GM12878 (cell line): ENCODE measurements around the gene TRAPPC6A. TPM values are rescaled to one million over a fixed set of nuclear protein-coding genes. Genes with fewer than 3 reads are reported as not detected.

Source experiments
- ATAC-seq: fragments of 200-7000 bp; cut with Tn5 transposase; 3 replicates; pipeline ENCODE4 v1.9.1; 2020; ENCODE audit warnings: mild to moderate bottlenecking, moderate library complexity
- BruUV-seq: library from RNA; stranded (reverse); fragments of 400-500 nt; replicated peaks from 2 replicates; lab custom pipeline; 2021; lab: Mats Ljungman, UMichigan
- CTCF ChIA-PET: fragments of 300-600 bp; sonication (Branson Sonifier 250); formaldehyde crosslinking; extraction: SDS; loops from one replicate; lab custom pipeline; 2021; ENCODE audit warnings: inconsistent platforms; lab: Yijun Ruan, JAX
- POLR2A ChIA-PET: fragments of 350-600 bp; formaldehyde crosslinking; extraction: SDS; loops from one replicate; lab custom pipeline; 2021; ENCODE audit warnings: inconsistent platforms; lab: Charles Lee
- RAD21 ChIA-PET: fragments of 300-600 bp; sonication (Branson Sonifier 250); formaldehyde crosslinking; loops from one replicate; lab custom pipeline; 2023; ENCODE audit warnings: antibody characterized with exemption; ENCODE audit not compliant: unreplicated experiment; lab: Charles Lee
- SMC1A ChIA-PET: fragments of 300-600 bp; sonication (Branson Sonifier 250); formaldehyde crosslinking; loops from one replicate; lab custom pipeline; 2023; ENCODE audit not compliant: unreplicated experiment, uncharacterized antibody; lab: Charles Lee
- DNase-seq: peaks from one replicate; pipeline ENCODE4 v3.0.0-alpha.2; 2011; ENCODE audit warnings: low read depth, low spot score
- FAIRE-seq: peaks from 3 replicates; lab custom pipeline; 2011; peaks lifted over from hg19 to GRCh38; lab: Jason Lieb, UNC
- H2AFZ ChIP-seq: 2 replicates; pipeline ENCODE4 v1.6.0; 2011; ENCODE audit warnings: low read depth, low read length, control low read depth; ENCODE audit not compliant: control insufficient read depth
- H3K27ac ChIP-seq: 2 replicates; pipeline ENCODE4 v1.5.1; 2011; ENCODE audit warnings: control low read depth; ENCODE audit not compliant: control insufficient read depth, insufficient read depth
- H3K27me3 ChIP-seq, 2 experiments: replicated peaks in 1 of 2; 2 replicates each; pipeline versions ENCODE4 v1.6.0 to v1.6.1; 2011; ENCODE audit warnings: low read length in 1 of 2; ENCODE audit not compliant: control insufficient read depth in 2 of 2, insufficient read depth in 2 of 2
- H3K36me3 ChIP-seq, 2 experiments: 2 replicates each; pipeline ENCODE4 v1.5.1; 2011; ENCODE audit warnings: low read length in 1 of 2; ENCODE audit not compliant: control insufficient read depth in 2 of 2, insufficient read depth in 2 of 2
- H3K4me1 ChIP-seq: 2 replicates; pipeline ENCODE4 v1.6.1; 2011; ENCODE audit warnings: mild to moderate bottlenecking, low read length, moderate library complexity, mixed read lengths; ENCODE audit not compliant: control insufficient read depth, insufficient read depth
- H3K4me2 ChIP-seq: 2 replicates; pipeline ENCODE4 v1.6.0; 2011; ENCODE audit warnings: control low read depth; ENCODE audit not compliant: control insufficient read depth, insufficient read depth
- H3K4me3 ChIP-seq: fragments of 200-600 bp; sonication (generic); 2 replicates; pipeline ENCODE4 v1.5.1; 2016
- H3K79me2 ChIP-seq: 2 replicates; pipeline ENCODE4 v1.6.0; 2011; ENCODE audit warnings: low read length; ENCODE audit not compliant: control insufficient read depth, insufficient read depth
- H3K9ac ChIP-seq: 2 replicates; pipeline ENCODE4 v1.8.0; 2011; ENCODE audit warnings: low read length, control low read depth, mixed read lengths; ENCODE audit not compliant: control insufficient read depth, insufficient read depth
- H3K9me3 ChIP-seq: replicated peaks from 3 replicates; pipeline ENCODE4 v1.5.1; 2011; ENCODE audit warnings: mild to moderate bottlenecking, low read length; ENCODE audit not compliant: control insufficient read depth, insufficient read depth
- H4K20me1 ChIP-seq: 2 replicates; pipeline ENCODE4 v1.6.0; 2011; ENCODE audit not compliant: control insufficient read depth, insufficient read depth
- CREB1 ChIP-seq: IDR thresholded peaks from 2 replicates; pipeline ENCODE4 v1.6.1; 2012; ENCODE audit warnings: low read depth, mild to moderate bottlenecking, inconsistent platforms
- EP300 ChIP-seq, 2 experiments: fragments of 150-350 bp in 1 of 2; IDR thresholded peaks; 2 replicates each; pipeline ENCODE4 v1.6.1; 2011 to 2012; ENCODE audit warnings: low read depth in 2 of 2, low read length in 2 of 2, borderline replicate concordance in 1 of 2, improper control_type of control experiment in 1 of 2, inconsistent platforms in 1 of 2; ENCODE audit not compliant: control insufficient read depth in 1 of 2
- GATAD2B ChIP-seq: fragments of 450-650 bp; conservative IDR thresholded peaks from 2 replicates; pipeline ENCODE4 v1.6.1; 2017; ENCODE audit warnings: low read depth, mild to moderate bottlenecking, moderate library complexity
- JUNB ChIP-seq: IDR thresholded peaks from 2 replicates; pipeline ENCODE4 v1.6.1; 2016; ENCODE audit warnings: antibody characterized with exemption, mild to moderate bottlenecking
- MEF2B ChIP-seq: fragments of 450-650 bp; IDR thresholded peaks from 2 replicates; pipeline ENCODE4 v1.6.1; 2018; ENCODE audit warnings: mild to moderate bottlenecking, moderate library complexity; ENCODE audit not compliant: partially characterized antibody, poor library complexity, severe bottlenecking
- NFYB ChIP-seq: IDR thresholded peaks from 2 replicates; pipeline ENCODE4 v1.6.1; 2011; ENCODE audit warnings: low read depth, mild to moderate bottlenecking, low read length, improper control_type of control experiment, moderate library complexity; ENCODE audit not compliant: insufficient read depth
- NRF1 ChIP-seq: conservative IDR thresholded peaks from 2 replicates; pipeline ENCODE4 v1.6.1; 2011; ENCODE audit warnings: mild to moderate bottlenecking, low read depth, low read length, improper control_type of control experiment
- RUNX3 ChIP-seq: IDR thresholded peaks from 2 replicates; pipeline ENCODE4 v1.6.1; 2012; ENCODE audit warnings: low read length, inconsistent platforms
- WGBS: methylation state at CpG from one replicate; pipeline ENCODE4 v1.1.6; 2016; ENCODE audit warnings: low lambda C conversion rate; ENCODE audit not compliant: insufficient replicate concordance, insufficient coverage; ENCODE audit errors: missing lambda C conversion rate; 5-methylcytosine and 5-hydroxymethylcytosine counted together
- in situ Hi-C: fragments of 300-500 bp; cut with MboI; formaldehyde crosslinking; loops from 9 replicates; pipeline ENCODE4 v1.14.3; 2018; ENCODE audit warnings: mixed read lengths
- intact Hi-C: fragments of 100-400 bp; cut with micrococcal nuclease; formaldehyde crosslinking; loops from one replicate; pipeline ENCODE4 v1.14.2; 2022; ENCODE audit not compliant: unreplicated experiment
- polyA plus RNA-seq, 11 experiments: library from polyadenylated mRNA; depleted of rRNA in 4 of 11; unstranded in 6 of 11; stranded (reverse) in 5 of 11; fragments of >200 nt; fragmentation: Nextera tagmentation in 4 of 11; fragmentation: Illumina TruSeq in 1 of 11; extraction: Ambion mirVana in 4 of 11; extraction: Trizol in 1 of 11; gene quantifications; 1 replicate in 1 of 11; 2 replicates in 10 of 11; pipeline versions ENCODE4 v1.2.1 to v1.2.3, GENCODE V29; 2011 to 2016; ENCODE audit warnings: inconsistent platforms in 2 of 11, missing spikeins in 2 of 11, low read depth in 1 of 11
- total RNA-seq, 4 experiments: library from RNA; depleted of rRNA in 3 of 4; stranded (reverse); fragments of >200 nt in 3 of 4; fragmentation: Illumina TruSeq in 1 of 4; extraction: Trizol in 1 of 4; gene quantifications; 2 replicates each; pipeline versions ENCODE4 v1.2.1 to v1.2.3, GENCODE V29; 2013 to 2021
- TF ChIP-seq, protein P1 (sequence below): IDR thresholded peaks from 2 replicates; pipeline ENCODE4 v1.6.1; 2011; ENCODE audit warnings: borderline replicate concordance, low read depth, mild to moderate bottlenecking, moderate library complexity, low read length; ENCODE audit not compliant: insufficient read depth, poor library complexity, severe bottlenecking
- TF ChIP-seq, protein P2 (sequence below): IDR thresholded peaks from 2 replicates; pipeline ENCODE4 v1.6.1; 2012; ENCODE audit warnings: low read depth, low read length, improper control_type of control experiment

TRAPPC6A gene
- total and polyA plus RNA-seq, 10 of the 15 experiments (the other 5 are each of a cell fraction or from before 2014, with no cell fraction given): 1.8 to 83.9 (median 35.8) TPM

- no TSS peak for BruUV-seq
- 97% methylated on average over 5 of the region's 5 CpGs for WGBS
- H3K4me3 ChIP-seq: no peak overlapping the region
- intact Hi-C loops (no loop called here), in situ Hi-C loops (no loop called here)
- peaks cover 24% of the 10 kb centered on the region for H3K79me2 ChIP-seq
- RAD21 ChIA-PET: interaction anchor here (2.7 kb wide), 1 partner anchor 8 kb away, joined by 12 read pairs; no protein-coding TSS in a partner anchor
- POLR2A ChIA-PET: no interaction called here
- FAIRE-seq (no peak), ATAC-seq (no peak), DNase-seq (no peak)
- H3K27me3 ChIP-seq: no peaks in the 10 kb centered on the region
- no peak overlapping the region for H3K4me2 ChIP-seq
- SMC1A ChIA-PET: interaction anchor here (4.6 kb wide), 1 partner anchor 7 kb away, joined by 39 read pairs; no protein-coding TSS in a partner anchor
- CTCF ChIA-PET: no interaction called here
- H2AFZ ChIP-seq: no peak overlapping the region
- no peak overlapping the region for H3K9ac ChIP-seq
- TF ChIP-seq, protein P1, sequence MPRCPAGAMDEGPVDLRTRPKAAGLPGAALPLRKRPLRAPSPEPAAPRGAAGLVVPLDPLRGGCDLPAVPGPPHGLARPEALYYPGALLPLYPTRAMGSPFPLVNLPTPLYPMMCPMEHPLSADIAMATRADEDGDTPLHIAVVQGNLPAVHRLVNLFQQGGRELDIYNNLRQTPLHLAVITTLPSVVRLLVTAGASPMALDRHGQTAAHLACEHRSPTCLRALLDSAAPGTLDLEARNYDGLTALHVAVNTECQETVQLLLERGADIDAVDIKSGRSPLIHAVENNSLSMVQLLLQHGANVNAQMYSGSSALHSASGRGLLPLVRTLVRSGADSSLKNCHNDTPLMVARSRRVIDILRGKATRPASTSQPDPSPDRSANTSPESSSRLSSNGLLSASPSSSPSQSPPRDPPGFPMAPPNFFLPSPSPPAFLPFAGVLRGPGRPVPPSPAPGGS: no peak
- TF ChIP-seq NFYB (no peak), MEF2B (no peak), NRF1 (no peak), GATAD2B (no peak), EP300 (IDR thresholded peaks at IDR 0.05; ENCODE audit: borderline replicate concordance in 1 of 2, control insufficient read depth in 1 of 2, low read depth in 2 of 2, low read length in 2 of 2) (no peak), RUNX3 (no peak), JUNB (no peak), CREB1 (no peak)
- TF ChIP-seq, protein P2, sequence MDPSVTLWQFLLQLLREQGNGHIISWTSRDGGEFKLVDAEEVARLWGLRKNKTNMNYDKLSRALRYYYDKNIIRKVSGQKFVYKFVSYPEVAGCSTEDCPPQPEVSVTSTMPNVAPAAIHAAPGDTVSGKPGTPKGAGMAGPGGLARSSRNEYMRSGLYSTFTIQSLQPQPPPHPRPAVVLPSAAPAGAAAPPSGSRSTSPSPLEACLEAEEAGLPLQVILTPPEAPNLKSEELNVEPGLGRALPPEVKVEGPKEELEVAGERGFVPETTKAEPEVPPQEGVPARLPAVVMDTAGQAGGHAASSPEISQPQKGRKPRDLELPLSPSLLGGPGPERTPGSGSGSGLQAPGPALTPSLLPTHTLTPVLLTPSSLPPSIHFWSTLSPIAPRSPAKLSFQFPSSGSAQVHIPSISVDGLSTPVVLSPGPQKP: no peak
- H3K27ac ChIP-seq: no peak overlapping the region
- H3K4me1 ChIP-seq: peaks cover 11% of the 10 kb centered on the region
- no peaks in the 10 kb centered on the region for H4K20me1 ChIP-seq
- peaks cover 3 to 8% of the 10 kb centered on the region in 2 experiments for H3K36me3 ChIP-seq
- no peaks in the 10 kb centered on the region for H3K9me3 ChIP-seq
Observed at GRCh38 chr19:45128806-45129205, 49.2 kb downstream of the TRAPPC6A start.
